ENCODE measurements around the gene H1-8. TPM values are rescaled to one million over a fixed set of nuclear protein-coding genes. Genes with fewer than 3 reads are reported as not detected.

Gene H1-8
- total RNA-seq, 1 experiment from 2014 or later: not detected

DNA sequence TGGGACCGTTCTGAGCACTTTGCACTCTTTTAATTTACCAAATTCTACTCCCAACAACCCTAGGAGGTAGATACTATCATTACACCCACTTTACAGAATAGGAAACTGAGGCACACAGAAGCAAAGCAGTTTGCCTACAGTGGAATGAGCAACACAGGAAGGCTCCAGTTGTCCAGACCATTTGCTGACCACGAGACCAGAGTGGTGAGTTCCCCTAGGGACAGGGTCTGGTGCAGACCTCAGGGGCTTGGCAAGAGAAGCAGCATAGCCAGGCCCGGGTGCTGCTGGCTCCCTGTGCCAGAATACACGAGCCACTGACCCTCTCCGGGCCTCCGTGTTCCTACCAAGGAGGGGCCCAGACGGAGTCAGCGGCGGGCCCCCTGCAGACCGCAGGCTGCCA lies 37.0 kb downstream of the H1-8 start:
- no peaks in the 10 kb centered on the region for H3K9me3 ChIP-seq (ENCODE audit: insufficient read depth, low read depth)
- H3K36me3 ChIP-seq (ENCODE audit: low read depth): no peaks in the 10 kb centered on the region
- H3K4me2 ChIP-seq: no peak overlapping the region
- no peak overlapping the region for H3K4me3 ChIP-seq
- H3K9me2 ChIP-seq (ENCODE audit: insufficient read depth): no peaks in the 10 kb centered on the region
- no peaks in the 10 kb centered on the region for H3F3A ChIP-seq (ENCODE audit: insufficient read depth, low read depth)
- no peak for TF ChIP-seq CTCF (conservative IDR thresholded peaks at IDR 0.05)
- TF ChIP-seq EZH2 (IDR thresholded peaks at IDR 0.05; ENCODE audit: low read depth): no peak
- intact Hi-C loops (cut with micrococcal nuclease; ENCODE audit: unreplicated experiment): no loop called here
- no peaks in the 10 kb centered on the region for H3K79me2 ChIP-seq (ENCODE audit: low read depth)
- H3K27me3 ChIP-seq (ENCODE audit: insufficient read depth, low read depth): no peaks in the 10 kb centered on the region
- no peak overlapping the region for H3K27ac ChIP-seq
- POLR2A ChIA-PET (ENCODE audit: unreplicated experiment): no interaction called here
- H2AFZ ChIP-seq: no peak overlapping the region
- BruUV-seq (replicated peaks): no TSS peak
- no peaks in the 10 kb centered on the region for H4K20me1 ChIP-seq (ENCODE audit: insufficient read depth)
- H3K4me1 ChIP-seq (replicated peaks; ENCODE audit: insufficient read depth): no peaks in the 10 kb centered on the region
- CTCF ChIA-PET: no interaction called here
- DNase-seq: no peak

DNA sequence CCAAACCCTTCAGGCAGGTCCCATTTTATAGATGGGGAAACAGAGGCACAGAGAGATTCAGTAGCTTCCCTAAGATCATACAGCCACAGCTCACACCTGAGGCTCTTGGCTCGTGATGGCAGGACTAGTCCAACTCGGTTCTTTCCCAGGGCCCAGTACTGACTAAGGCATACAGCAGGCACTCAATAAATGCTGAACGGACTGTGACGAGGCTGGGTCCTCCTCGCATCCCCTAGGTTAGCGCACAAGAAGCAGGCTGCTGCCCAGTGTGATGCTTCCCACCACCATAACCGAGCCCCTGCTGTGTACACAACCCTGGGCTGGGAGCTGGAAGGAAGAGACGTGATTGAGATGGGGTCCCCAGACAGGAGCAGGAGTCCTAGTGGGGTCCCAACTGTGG lies 38.6 kb downstream of the H1-8 start:
- no peaks in the 10 kb centered on the region for H3K9me2 ChIP-seq (ENCODE audit: insufficient read depth)
- no peak overlapping the region for H3K4me2 ChIP-seq
- H3K9me3 ChIP-seq (ENCODE audit: insufficient read depth, low read depth): no peaks in the 10 kb centered on the region
- TF ChIP-seq EZH2 (IDR thresholded peaks at IDR 0.05; ENCODE audit: low read depth) (no peak), CTCF (conservative IDR thresholded peaks at IDR 0.05) (no peak)
- no peaks in the 10 kb centered on the region for H3K79me2 ChIP-seq (ENCODE audit: low read depth)
- CTCF ChIA-PET: no interaction called here
- no TSS peak for BruUV-seq (replicated peaks)
- no peak overlapping the region for H3K27ac ChIP-seq
- no peaks in the 10 kb centered on the region for H3K36me3 ChIP-seq (ENCODE audit: low read depth)
- intact Hi-C loops (cut with micrococcal nuclease; ENCODE audit: unreplicated experiment): no loop called here
- H3K27me3 ChIP-seq (ENCODE audit: insufficient read depth, low read depth): no peaks in the 10 kb centered on the region
- no peak overlapping the region for H2AFZ ChIP-seq
- H3K4me1 ChIP-seq (replicated peaks; ENCODE audit: insufficient read depth): no peaks in the 10 kb centered on the region
- DNase-seq: no peak
- no peak overlapping the region for H3K4me3 ChIP-seq
- no peaks in the 10 kb centered on the region for H3F3A ChIP-seq (ENCODE audit: insufficient read depth, low read depth)
- H4K20me1 ChIP-seq (ENCODE audit: insufficient read depth): no peaks in the 10 kb centered on the region
- POLR2A ChIA-PET (ENCODE audit: unreplicated experiment): no interaction called here

DNA sequence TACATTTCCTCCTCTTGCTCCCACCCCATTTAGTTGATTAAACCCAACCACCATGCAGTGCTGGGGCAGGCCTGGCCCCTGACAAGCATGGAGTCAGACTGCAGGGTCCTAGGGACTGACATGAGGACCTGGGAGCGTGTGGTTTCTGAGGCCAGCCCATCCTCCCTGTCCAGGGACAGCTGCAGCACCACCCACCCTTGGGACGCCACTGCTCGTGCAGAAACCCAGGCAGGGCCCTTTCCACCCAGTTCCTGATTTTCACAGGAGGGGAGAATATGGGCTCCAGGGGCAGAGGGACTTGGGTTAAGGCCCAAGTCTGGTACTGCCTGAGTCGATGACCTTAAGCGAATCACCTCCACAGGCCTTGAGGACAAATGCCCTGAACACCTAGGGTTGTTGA lies 39.8 kb downstream of the H1-8 start:
- H3K9me3 ChIP-seq (ENCODE audit: insufficient read depth, low read depth): no peaks in the 10 kb centered on the region
- H3K79me2 ChIP-seq (ENCODE audit: low read depth): no peaks in the 10 kb centered on the region
- H3K27ac ChIP-seq: no peak overlapping the region
- no peak overlapping the region for H2AFZ ChIP-seq
- TF ChIP-seq CTCF (conservative IDR thresholded peaks at IDR 0.05): no peak
- TF ChIP-seq EZH2 (IDR thresholded peaks at IDR 0.05; ENCODE audit: low read depth): no peak
- no peaks in the 10 kb centered on the region for H3K27me3 ChIP-seq (ENCODE audit: insufficient read depth, low read depth)
- no TSS peak for BruUV-seq (replicated peaks)
- no peaks in the 10 kb centered on the region for H3K36me3 ChIP-seq (ENCODE audit: low read depth)
- H3K9me2 ChIP-seq (ENCODE audit: insufficient read depth): no peaks in the 10 kb centered on the region
- H3K4me2 ChIP-seq: no peak overlapping the region
- no peak for DNase-seq
- intact Hi-C loops (cut with micrococcal nuclease; ENCODE audit: unreplicated experiment): no loop called here
- peaks cover 9% of the 10 kb centered on the region for H3K4me1 ChIP-seq (replicated peaks; ENCODE audit: insufficient read depth)
- H3F3A ChIP-seq (ENCODE audit: insufficient read depth, low read depth): peaks cover 2% of the 10 kb centered on the region; the same call in 1 of the 2 replicates
- H3K4me3 ChIP-seq: no peak overlapping the region
- ChIA-PET POLR2A (ENCODE audit: unreplicated experiment) (no interaction called here), CTCF (no interaction called here)
- no peaks in the 10 kb centered on the region for H4K20me1 ChIP-seq (ENCODE audit: insufficient read depth)
